Embryonic facial prominence (tissue), 1 donor: ENCODE measurements around the gene SSR4.

Source experiments
- DNase-seq: peaks from one replicate; pipeline ENCODE4 v3.0.0-alpha.2; 2016; ENCODE audit errors: extremely low spot score

The SSR4 gene

DNA sequence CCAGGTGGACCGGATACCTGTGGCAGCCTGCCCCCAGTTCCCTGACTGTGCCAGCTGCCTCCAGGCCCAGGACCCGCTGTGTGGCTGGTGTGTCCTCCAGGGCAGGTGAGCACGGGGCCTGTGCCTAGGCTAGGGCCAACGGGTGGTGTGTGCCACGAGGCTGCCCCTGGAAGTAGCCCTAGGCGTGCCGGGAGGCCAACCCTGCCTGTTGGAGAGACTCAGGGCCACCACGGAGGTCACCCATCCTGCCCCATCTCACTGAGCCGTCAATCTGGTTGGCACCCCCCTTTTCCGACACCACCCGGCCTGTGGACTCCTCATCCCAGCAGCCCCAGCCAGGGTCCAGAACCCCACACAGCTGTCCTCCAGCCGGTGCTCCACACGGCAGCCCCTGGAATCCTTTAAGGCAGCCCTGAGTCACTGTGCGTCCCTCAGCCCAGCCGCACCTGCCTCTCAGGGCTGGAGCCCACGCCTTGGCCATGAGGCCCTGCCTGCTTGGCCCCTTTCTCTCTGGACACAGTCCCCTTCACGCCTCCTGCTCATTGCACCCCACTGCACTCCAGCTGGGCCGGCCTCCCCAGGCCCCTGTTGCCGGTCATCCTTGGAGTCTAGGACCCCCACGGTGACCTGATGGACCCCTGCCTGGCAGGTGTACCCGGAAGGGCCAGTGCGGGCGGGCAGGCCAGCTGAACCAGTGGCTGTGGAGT, 25.2 kb upstream of the SSR4 start:
- no peak for DNase-seq

DNA sequence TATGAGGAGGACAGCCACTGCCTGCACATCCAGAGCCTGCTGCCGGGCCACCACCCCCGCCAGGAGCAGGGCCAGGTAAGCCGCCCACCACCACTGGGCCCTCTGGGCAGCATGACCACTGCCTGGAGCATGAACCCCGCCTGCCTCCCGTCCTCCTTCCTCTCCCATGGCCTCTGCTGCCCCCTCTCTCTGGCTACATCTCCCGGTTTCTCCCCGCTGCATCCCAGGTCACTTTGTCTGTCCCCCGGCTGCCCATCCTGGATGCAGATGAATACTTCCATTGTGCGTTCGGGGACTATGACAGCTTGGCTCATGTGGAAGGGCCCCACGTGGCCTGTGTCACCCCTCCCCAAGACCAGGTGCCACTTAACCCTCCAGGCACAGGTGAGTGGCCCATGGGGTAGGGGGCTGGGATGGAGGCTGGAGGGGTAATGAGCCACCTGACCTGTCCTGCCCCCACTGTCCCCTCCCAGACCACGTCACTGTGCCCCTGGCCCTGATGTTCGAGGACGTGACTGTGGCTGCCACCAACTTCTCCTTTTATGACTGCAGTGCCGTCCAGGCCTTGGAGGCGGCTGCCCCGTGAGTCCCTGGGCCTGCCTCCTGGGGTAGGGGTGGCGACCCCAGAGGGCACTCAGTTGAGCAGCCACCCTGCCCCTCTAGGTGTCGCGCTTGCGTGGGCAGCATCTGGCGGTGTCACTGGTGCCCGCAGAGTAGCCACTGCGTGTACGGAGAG, 24.4 kb upstream of the SSR4 start:
- no peak for DNase-seq

DNA sequence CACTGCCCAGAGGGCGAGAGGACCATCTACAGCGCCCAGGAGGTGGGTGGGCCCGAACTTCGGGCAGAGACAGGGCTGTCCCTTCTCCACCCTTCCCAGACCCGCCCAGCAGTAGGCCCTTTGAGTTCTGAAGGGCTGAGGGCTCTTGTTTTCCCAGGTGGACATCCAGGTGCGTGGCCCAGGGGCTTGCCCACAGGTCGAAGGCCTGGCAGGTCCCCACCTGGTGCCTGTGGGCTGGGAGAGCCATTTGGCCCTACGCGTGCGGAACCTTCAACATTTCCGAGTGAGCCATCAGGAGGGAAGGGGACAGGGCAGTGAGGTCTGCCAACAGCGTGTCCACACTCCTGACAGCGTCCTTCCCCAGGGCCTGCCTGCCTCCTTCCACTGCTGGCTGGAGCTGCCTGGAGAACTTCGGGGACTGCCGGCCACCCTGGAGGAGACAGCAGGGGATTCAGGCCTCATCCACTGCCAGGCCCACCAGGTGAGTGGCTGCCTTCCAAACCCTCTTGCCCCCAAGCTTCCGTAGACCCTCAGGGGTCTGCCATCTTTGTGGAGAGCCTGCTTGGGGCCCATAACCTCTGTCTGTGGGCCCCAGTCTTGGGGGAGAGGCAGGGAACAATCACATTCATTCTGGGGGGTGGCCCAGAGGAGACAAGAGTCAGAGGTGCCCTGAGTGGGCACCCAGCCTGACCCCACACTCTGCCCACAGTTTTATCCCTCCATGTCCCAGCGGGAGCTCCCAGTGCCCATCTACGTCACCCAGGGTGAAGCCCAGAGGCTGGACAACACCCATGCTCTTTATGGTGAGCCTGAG, 23.7 kb upstream of the SSR4 start:
- no peak for DNase-seq

DNA sequence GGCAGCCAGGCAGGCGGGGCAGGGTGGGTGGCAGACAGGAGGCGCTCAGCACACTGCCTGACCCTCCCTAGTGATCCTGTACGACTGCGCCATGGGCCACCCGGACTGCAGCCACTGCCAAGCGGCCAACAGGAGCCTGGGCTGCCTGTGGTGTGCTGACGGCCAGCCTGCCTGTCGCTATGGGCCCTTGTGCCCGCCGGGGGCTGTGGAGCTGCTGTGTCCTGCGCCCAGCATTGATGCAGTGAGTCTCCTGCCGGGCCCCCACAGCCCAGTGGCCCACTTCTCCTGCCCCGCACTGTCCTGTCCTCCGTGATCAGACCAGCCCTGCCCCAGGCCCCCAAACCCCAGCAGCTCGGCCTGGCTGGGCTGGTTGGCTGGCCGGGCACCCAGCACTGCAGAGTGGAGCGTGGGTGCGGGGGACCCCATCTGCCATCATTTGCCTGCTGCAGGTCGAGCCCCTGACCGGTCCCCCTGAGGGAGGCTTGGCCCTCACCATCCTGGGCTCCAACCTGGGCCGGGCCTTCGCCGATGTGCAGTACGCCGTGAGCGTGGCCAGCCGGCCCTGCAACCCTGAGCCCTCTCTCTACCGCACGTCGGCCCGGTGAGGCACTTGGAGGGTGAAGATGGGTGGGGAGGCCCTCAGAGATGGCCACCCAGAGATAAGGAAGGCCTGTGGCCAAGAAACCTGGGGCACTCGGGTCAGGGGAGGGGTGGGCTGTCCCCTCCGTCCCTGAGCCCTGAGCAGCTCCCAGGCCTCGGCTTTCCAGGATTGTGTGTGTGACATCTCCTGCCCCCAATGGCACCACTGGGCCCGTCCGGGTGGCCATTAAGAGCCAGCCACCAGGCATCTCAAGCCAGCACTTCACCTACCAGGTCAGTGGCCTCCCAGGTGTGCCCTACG, 22.8 kb upstream of the SSR4 start:
- DNase-seq, result no peak

GRCh38 chrX:153772316-153773217, 21.9 kb upstream of the SSR4 start:
- no peak for DNase-seq

DNA sequence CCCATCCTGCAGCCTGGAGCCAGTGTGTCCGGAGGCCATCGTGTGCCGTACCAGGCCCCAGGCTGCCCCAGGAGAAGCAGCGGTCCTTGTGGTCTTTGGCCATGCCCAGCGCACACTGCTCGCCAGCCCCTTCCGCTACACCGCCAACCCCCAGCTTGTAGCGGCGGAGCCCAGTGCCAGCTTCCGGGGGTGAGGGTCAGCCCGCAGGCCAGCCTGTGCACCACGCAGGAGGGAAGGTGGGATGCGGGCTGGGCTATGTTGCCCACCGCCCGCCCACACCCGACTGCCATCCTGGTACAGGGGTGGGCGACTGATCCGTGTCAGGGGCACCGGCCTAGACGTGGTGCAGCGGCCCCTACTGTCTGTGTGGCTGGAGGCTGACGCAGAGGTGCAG, 21.3 kb upstream of the SSR4 start:
- DNase-seq, result no peak

DNA sequence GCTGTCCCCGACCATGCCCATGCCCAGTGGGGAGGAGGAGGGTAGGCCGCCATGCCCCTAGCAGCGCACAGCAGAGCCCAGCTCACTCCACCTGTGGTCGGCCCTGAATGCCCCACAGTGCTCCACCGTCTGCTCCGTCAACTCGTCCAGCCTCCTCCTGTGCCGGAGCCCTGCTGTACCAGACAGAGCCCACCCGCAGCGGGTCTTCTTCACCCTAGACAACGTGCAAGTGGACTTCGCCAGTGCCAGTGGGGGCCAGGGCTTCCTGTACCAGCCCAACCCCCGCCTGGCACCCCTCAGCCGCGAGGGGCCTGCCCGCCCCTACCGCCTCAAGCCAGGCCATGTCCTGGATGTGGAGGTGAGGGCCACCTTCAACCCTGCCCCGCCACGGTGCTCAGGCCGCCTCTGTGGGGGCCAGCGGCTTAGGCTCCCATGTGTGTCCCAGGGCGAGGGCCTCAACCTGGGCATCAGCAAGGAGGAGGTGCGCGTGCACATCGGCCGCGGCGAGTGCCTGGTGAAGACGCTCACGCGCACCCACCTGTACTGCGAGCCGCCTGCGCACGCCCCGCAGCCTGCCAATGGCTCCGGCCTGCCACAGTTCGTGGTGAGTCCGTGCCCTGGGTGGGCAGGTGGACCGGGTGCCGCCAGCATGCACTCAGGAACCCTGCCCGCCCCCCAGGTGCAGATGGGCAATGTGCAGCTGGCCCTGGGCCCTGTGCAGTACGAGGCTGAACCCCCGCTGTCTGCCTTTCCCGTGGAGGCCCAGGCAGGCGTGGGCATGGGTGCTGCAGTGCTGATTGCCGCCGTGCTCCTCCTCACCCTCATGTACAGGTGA, 20.5 kb upstream of the SSR4 start:
- no peak for DNase-seq

DNA sequence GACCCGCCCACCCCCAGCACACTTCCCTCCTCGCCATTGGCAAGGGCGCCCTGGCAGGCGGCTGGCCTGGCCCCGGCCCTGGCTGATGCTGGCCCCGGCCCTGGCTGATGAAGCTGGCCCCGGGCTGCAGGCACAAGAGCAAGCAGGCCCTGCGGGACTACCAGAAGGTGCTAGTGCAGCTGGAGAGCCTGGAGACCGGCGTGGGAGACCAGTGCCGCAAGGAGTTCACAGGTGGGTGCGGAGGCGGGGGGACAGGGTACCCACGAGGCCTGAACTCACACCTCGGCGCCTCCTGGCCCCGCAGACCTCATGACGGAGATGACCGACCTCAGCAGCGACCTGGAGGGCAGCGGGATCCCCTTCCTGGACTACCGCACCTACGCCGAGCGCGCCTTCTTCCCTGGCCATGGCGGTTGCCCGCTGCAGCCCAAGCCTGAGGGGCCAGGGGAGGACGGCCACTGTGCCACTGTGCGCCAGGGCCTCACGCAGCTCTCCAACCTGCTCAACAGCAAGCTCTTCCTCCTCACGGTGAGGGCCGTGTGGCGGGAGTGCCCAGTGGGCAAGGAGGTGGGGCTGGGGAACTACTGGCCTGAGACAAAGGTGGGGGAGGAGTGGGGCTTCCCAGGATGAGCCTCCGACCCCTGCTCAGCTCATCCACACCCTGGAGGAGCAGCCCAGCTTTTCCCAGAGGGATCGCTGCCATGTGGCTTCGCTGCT, 19.7 kb upstream of the SSR4 start:
- no peak for DNase-seq

DNA sequence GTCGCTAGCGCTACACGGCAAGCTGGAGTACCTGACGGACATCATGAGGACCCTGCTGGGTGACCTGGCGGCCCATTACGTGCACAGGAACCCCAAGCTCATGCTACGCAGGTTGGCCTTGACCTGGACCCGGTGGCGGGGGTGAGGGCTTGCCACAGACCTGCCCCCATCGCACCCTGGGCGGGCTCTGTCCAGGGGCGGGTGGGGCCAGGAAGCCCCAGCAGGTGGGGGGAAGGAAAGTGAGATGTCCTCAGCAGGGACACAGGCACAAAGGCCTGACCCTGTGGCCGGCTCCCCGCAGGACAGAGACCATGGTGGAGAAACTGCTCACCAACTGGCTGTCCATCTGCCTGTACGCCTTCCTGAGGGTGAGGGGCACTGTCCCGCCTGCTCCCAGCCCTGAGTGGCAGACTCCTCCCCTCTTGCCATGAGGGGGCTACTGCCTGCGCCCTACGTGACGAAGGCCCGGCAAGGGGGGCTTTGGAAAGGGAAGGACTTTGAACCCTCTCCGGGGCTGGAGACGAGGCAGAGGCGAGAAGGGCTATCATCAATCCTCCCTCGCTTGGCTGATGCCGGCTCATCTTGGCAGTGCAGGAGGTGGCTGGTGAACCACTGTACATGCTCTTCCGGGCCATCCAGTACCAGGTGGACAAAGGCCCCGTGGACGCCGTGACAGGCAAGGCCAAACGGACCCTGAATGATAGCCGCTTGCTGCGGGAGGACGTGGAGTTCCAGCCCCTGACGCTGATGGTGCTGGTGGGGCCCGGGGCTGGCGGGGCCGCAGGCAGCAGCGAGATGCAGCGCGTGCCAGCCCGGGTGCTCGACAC, 19.0 kb upstream of the SSR4 start:
- no peak for DNase-seq

DNA sequence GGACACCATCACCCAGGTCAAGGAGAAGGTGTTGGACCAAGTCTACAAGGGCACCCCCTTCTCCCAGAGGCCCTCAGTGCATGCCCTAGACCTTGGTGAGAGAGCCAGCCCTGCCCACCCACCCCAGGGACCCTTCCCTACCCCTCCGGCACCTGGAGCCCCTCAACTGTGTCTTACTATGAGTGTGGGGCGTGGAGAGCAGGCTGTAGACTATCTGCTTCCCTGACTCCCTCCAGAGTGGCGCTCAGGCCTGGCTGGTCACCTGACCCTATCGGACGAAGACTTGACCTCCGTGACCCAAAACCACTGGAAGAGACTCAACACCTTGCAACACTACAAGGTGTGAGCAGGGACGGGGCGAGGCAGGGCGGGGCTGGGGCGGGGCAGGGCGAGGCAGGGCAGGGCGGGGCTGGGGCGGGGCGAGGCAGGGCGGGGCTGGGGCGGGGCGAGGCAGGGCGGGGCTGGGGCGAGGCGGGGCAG, 18.3 kb upstream of the SSR4 start:
- DNase-seq, result no peak

DNA sequence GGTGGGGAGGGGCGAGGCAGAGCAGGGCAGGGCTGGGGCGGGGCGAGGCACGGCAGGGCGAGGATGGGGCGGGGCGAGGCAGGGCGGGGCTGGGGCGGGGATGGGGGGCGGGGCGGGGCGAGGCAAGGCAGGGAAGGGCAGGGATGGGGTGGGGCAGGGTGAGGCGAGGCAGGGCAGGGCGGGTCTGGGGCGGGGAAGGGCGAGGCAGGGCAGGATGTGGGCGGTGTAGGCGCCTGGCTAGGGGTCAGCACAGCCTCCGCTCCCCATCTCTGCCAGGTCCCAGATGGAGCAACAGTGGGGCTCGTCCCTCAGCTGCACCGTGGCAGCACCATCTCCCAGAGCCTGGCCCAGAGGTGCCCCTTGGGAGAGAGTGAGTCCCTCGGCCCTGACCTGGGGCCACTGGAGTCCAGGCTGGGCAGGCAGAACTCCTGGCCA, 17.8 kb upstream of the SSR4 start:
- no peak for DNase-seq

DNA sequence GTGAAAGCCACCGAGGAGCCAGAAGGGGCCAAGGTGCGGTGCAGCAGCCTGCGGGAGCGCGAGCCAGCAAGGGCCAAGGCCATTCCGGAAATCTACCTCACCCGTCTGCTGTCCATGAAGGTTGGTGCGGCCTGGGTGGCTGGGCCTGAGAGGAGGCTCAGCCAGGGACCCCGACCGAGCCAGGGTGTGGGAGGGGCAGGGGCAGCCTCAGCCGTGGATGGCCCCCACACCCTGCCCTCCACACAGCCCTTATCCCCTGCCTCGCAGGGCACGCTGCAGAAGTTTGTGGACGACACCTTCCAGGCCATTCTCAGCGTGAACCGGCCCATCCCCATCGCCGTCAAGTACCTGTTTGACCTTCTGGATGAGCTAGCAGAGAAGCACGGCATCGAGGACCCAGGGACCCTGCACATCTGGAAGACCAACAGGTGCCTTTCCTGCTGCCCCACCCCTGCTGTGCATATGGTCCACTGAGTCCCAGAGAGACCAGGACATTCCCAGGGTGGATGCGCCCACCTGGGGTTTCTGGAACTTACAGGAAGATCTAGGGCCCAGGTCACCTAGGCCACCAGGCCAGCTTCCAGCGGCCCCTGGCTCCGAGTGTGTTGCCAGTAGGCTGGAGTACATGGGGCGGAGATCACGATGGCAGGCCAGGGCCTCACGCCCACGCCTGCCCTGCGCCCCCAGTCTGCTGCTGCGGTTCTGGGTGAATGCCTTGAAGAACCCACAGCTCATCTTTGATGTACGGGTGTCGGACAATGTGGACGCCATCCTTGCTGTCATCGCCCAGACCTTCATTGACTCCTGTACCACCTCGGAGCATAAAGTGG, 17.0 kb upstream of the SSR4 start:
- no peak for DNase-seq

- no peak for DNase-seq
Observed at GRCh38 chrX:153778181-153778580, 16.3 kb upstream of the SSR4 start.

DNA sequence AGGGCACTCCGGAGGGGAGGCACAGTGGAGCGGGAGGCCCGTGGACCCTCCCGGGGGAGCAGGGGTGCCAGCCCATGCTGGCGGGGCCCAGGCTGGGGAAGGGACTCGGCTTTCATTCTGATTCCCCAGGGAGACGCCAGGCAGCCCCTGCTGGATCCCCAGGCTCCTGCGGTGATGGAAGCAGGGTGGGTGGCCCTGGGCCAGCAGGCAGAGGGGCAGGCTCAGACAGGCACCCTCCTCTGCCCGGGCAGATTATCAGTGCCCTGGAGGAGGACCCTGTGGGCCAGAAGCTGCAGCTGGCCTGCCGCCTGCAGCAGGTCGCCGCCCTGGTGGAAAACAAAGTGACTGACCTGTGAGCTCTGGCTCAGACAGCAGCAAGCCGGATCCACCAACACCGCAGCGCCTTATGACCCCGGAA, 15.8 kb upstream of the SSR4 start:
- DNase-seq, result no peak

- no peak for DNase-seq
Observed at GRCh38 chrX:153779891-153780677, 14.4 kb upstream of the SSR4 start.
